Fibroblast of lung (primary cell): ENCODE measurements around the gene PHF2. TPM values are rescaled to one million over a fixed set of nuclear protein-coding genes. Genes with fewer than 3 reads are reported as not detected.

Experiments
- DNase-seq, 2 donors: peaks; one replicate each; pipeline versions ENCODE4 v3.0.0 to v3.0.0-alpha.2; 2010; ENCODE audit warnings: low read depth in 2 of 2
- H2AFZ ChIP-seq: 2 replicates; pipeline ENCODE4 v1.5.1; 2012; ENCODE audit warnings: low read length, control low read depth, inconsistent platforms
- H3K27ac ChIP-seq: 2 replicates; pipeline ENCODE4 v1.5.1; 2011; ENCODE audit warnings: low read length, control low read depth; ENCODE audit not compliant: insufficient read depth
- H3K27me3 ChIP-seq: 2 replicates; pipeline ENCODE4 v1.5.1; 2011; ENCODE audit warnings: mild to moderate bottlenecking, low read length; ENCODE audit not compliant: control insufficient read depth, insufficient read depth
- H3K36me3 ChIP-seq: 2 replicates; pipeline ENCODE4 v1.5.1; 2011; ENCODE audit warnings: low read length; ENCODE audit not compliant: control insufficient read depth, insufficient read depth
- H3K4me1 ChIP-seq: 2 replicates; pipeline ENCODE4 v1.5.1; 2011; ENCODE audit warnings: low read length; ENCODE audit not compliant: control insufficient read depth, insufficient read depth; ENCODE audit errors: extremely low read depth
- H3K4me2 ChIP-seq: 2 replicates; pipeline ENCODE4 v1.5.1; 2011; ENCODE audit warnings: low read length, control low read depth; ENCODE audit not compliant: insufficient read depth; ENCODE audit errors: extremely low read depth
- H3K4me3 ChIP-seq, 4 experiments: fragments of 200-600 bp in 1 of 4; sonication (generic) in 1 of 4; replicated peaks in 1 of 4; 2 replicates each; pipeline ENCODE4 v1.5.1; 2011 to 2016; ENCODE audit warnings: low read length in 4 of 4, low read depth in 3 of 4, mild to moderate bottlenecking in 3 of 4, control low read depth in 2 of 4, inconsistent platforms in 1 of 4, mixed read lengths in 1 of 4; ENCODE audit not compliant: insufficient read depth in 1 of 4; ENCODE audit errors: control extremely low read depth in 1 of 4
- H3K79me2 ChIP-seq: 2 replicates; pipeline ENCODE4 v1.5.1; 2012; ENCODE audit warnings: mild to moderate bottlenecking, low read length, inconsistent platforms; ENCODE audit not compliant: control insufficient read depth, insufficient read depth
- H3K9ac ChIP-seq: 2 replicates; pipeline ENCODE4 v1.5.1; 2011; ENCODE audit warnings: mild to moderate bottlenecking, low read length, control low read depth; ENCODE audit not compliant: insufficient read depth
- H3K9me3 ChIP-seq: 2 replicates; pipeline ENCODE4 v1.5.1; 2012; ENCODE audit warnings: low read depth, low read length; ENCODE audit not compliant: control insufficient read depth, insufficient read depth
- H4K20me1 ChIP-seq: 2 replicates; pipeline ENCODE4 v1.5.1; 2011; ENCODE audit warnings: low read length; ENCODE audit not compliant: control insufficient read depth, insufficient read depth; ENCODE audit errors: extremely low read depth
- CTCF ChIP-seq, 2 donors: IDR thresholded peaks in 1 of 2; conservative IDR thresholded peaks in 1 of 2; 1 replicate in 1 of 2; 2 replicates in 1 of 2; pipeline ENCODE4 v1.5.1; 2011 to 2012; ENCODE audit warnings: low read length in 2 of 2, control low read depth in 1 of 2, inconsistent platforms in 1 of 2, low read depth in 1 of 2, mild to moderate bottlenecking in 1 of 2
- EZH2 ChIP-seq: IDR thresholded peaks from 2 replicates; pipeline ENCODE4 v1.5.1; 2012; ENCODE audit warnings: low read length, control low read depth, mild to moderate bottlenecking; ENCODE audit errors: missing control alignments
- polyA plus RNA-seq, 2 donors: library from polyadenylated mRNA; depleted of rRNA in 1 of 2; stranded (reverse) in 1 of 2; unstranded in 1 of 2; fragments of >200 nt; gene quantifications; 2 replicates each; pipeline ENCODE4 v1.2.1, GENCODE V29; 2011 to 2012; ENCODE audit warnings: missing spikeins in 1 of 2
- total RNA-seq: library from RNA; depleted of rRNA; stranded (reverse); fragments of >200 nt; gene quantifications from 2 replicates; pipeline ENCODE4 v1.2.1, GENCODE V29; 2014

PHF2 gene
- total and polyA plus RNA-seq, 2 donors (not counting 1 experiment from before 2014, with no cell fraction given) = 9.2 to 13.4 TPM

- Histone ChIP-seq H3K79me2 (peaks cover 52% of the 10 kb centered on the region), H3K4me2 (peak overlapping the region; percentile 94), H3K9me3 (no peaks in the 10 kb centered on the region), H4K20me1 (no peaks in the 10 kb centered on the region), H3K4me3 (peak overlapping the region; percentile 67 to 76 (median 70)), H3K36me3 (no peaks in the 10 kb centered on the region), H3K27me3 (no peaks in the 10 kb centered on the region), H3K9ac (no peak overlapping the region), H2AFZ (no peak overlapping the region), H3K4me1 (peaks cover 7% of the 10 kb centered on the region), H3K27ac (no peak overlapping the region)
- TF ChIP-seq CTCF (conservative IDR thresholded peaks at IDR 0.05 in 1 of 2, IDR thresholded peaks at IDR 0.05 in 1 of 2; ENCODE audit: low read depth in 1 of 2, low read length in 2 of 2) (no peak), EZH2 (no peak)
- no peak for DNase-seq
Observed at GRCh38 chr9:93577975-93578682, 1.7 kb downstream of the PHF2 start.

- Histone ChIP-seq H3K4me3 (peak overlapping the region in 1 of 4 experiments; percentile 10), H3K4me1 (peaks cover 7% of the 10 kb centered on the region), H3K9me3 (no peaks in the 10 kb centered on the region), H3K36me3 (no peaks in the 10 kb centered on the region), H4K20me1 (no peaks in the 10 kb centered on the region), H3K4me2 (no peak overlapping the region), H3K79me2 (peaks cover 54% of the 10 kb centered on the region), H2AFZ (no peak overlapping the region), H3K9ac (no peak overlapping the region), H3K27ac (no peak overlapping the region), H3K27me3 (no peaks in the 10 kb centered on the region)
- DNase-seq = no peak
- TF ChIP-seq CTCF (conservative IDR thresholded peaks at IDR 0.05 in 1 of 2, IDR thresholded peaks at IDR 0.05 in 1 of 2; ENCODE audit: low read depth in 1 of 2, low read length in 2 of 2) (no peak), EZH2 (no peak)
Observed at GRCh38 chr9:93578844-93579243, 2.5 kb downstream of the PHF2 start.

GRCh38 chr9:93579711-93580516 lies 3.5 kb downstream of the PHF2 start:
- Histone ChIP-seq H3K9ac (no peak overlapping the region), H3K27ac (no peak overlapping the region), H2AFZ (no peak overlapping the region), H3K4me2 (no peak overlapping the region), H4K20me1 (no peaks in the 10 kb centered on the region), H3K9me3 (no peaks in the 10 kb centered on the region), H3K4me1 (peaks cover 5% of the 10 kb centered on the region), H3K4me3 (no peak overlapping the region), H3K36me3 (no peaks in the 10 kb centered on the region), H3K27me3 (no peaks in the 10 kb centered on the region), H3K79me2 (peaks cover 56% of the 10 kb centered on the region)
- DNase-seq = no peak
- TF ChIP-seq EZH2 = no peak
- no peak for TF ChIP-seq CTCF (conservative IDR thresholded peaks at IDR 0.05 in 1 of 2, IDR thresholded peaks at IDR 0.05 in 1 of 2; ENCODE audit: low read depth in 1 of 2, low read length in 2 of 2)
